GM21390 (cell line): ENCODE measurements around the gene NNT.
"Not testable (repeated sequence)": the region's sequence is repeated elsewhere in the genome, so short reads cannot be mapped to it uniquely, and the experiment has no call there.

ENCODE experiments used
- ATAC-seq: cut with Tn5 transposase; IDR thresholded peaks from one replicate; pipeline ENCODE4 v1.9.1; 2021; ENCODE audit not compliant: unreplicated experiment

Gene NNT

DNA sequence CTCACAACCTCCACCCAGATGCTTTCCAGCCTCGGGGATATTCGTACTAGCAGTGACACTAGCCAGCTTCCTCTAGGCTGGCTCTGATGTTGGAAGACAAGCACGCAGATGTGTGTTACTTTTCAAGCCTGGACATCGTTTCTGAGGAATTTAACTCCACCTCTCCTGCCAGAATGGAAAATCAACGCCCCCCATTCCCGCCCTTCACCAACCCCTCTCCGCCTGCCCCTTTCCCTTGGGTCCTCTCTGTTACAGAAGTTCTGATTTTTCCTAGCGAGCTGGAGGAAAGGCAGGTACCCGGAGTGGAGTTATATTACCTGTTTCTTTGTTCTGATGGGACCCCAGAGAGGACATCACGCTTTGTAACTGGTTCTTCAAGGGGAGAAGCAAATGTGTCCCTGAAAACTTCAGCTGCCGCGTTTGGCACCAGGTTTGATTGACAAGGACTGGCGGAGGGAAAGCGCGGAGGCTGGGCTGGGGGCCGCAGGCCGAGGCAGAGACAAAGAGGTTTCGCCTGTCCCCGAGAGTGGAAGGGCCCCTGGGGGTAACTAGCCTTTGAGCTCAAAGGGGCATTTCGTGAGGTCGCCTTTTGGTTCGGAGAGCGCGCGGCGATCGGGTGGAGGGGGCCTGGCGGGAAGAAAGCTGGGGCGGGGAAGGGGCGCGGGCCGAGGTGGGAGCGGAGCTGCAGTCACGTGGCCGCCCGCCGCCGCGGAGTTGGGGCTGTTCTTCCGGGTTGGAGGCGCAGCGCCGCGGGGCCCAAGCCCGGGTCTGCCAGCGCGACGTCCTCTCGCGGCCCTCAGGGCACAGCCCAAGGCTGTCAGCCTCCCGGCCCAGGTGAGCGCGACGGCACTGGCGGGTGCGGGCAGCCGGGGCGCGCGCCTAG is at the start of gene NNT:
TSS of gene NNT (plus strand) at position 720 of the 883 bp plus-strand sequence. CDS start 6,016 bp downstream, outside the sequence.
- ATAC-seq, result peak; percentile 76

DNA sequence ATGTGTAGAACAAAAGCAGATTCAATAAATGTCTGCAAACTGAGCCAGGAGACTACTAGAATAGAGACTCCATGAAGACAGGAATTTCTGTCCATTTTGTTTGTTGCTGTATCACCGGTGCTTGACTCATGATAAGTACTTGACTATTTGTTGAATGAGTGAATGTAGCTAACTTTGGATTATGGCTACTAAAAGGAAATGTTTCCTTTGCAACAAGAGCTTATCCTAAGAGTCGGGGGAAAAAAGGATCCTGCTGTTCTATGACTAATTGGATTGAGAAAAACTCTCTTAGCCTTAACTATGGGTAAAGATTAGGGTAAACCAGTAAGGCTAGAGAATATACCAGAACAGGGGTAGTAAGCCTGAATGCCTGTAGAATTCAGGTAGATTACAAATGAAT is 49.6 kb upstream of the NNT start:
- ATAC-seq, result no peak

DNA sequence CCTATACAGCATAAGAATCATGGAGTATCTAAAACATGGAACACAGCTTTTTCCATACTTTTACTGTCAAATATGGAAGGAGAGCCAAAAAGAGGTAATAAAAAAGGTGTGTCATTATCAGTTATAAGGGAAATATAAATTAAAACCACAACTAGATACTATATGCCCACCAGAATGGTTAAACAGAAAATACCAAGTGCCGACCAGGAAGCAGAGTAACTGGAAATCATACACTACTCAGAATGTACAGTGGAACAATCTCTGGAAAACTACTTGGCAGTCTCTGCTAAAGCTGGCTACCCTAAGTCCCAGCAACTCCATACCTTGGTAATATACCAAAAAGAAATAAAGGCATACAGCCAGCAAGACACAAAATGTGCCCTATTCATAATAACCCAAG is 48.5 kb upstream of the NNT start:
- ATAC-seq, result no peak

DNA sequence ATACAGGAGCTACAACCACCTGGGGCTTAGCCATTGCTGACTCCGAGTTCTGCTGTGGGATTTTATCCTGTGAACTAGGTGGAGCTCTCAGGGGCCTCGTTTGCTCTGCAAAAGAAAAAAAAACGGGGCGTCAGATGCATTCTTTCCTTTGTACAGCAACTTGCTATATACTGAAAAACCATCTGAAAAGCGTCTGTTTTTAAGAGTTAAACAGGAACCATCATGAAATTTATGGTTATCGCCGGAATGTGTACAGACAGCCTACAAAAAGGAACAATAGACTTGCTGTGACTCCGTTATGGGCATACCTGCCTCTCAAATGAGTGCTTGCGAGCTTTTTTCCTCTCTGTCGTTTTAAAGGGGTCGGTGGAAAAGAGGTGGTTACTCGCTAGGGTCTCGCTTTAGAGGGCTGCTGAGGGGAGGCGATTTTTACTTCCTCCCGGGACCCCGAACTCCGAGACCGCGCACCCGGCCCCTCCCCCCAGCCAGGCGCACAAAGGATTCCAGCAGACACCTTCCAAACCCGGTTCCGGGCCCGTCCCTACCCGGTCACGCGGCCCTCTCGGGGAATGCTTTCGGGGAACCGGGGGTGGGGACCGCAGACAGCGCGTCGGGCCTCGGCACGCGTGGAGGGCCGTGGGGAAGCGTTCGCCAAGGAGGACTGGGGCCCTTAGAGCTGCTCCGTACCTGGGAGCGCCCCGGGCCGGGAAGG is 46.9 kb upstream of the NNT start:
- peak; percentile 23 for ATAC-seq

DNA sequence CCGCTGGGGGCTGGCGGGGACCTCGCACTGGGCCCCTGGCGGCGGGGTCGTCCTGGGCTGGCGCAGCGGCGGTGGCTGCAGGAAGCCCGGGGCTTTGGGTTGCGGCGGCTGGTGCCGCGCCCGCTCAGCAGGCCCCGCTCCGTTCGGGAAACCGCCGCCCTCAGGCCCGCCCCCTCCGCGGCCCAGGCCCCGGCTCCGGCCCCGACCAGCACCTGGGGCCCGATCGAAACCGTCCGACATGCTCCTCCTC is 46.4 kb upstream of the NNT start:
- peak; percentile 91 for ATAC-seq

DNA sequence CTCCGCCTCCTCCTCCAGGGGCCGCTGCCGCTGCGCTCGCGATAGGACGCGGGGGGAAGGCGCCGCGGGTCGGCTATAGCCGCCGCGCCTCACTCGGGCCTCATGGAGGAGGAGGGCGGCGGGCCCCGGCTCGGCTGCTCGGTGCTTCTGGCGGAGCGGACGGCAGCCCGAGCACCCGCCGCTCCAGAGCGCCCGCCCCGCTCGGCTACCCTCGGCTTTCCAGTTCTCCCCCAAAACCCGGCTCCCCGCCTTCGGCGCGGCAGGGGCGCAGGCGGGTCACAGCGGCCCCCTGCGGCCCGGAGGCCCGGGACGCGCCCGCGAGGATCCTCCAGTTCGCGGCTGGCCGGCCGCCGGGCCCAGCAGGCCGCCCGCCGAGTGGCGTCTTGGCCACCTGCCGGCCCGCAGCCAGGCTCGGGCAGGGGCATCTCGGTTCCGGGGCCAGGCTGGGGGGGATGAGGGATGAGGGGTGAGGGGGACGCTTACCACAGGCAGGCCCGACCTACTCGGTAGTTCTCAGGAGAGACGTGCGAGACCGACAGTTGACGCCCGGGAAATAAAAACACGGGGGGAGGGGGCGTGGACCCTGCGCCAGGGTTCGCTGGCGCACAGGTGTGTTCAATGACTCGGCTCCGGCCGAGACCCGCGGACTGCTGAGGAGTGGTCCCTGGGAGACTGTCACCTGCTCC is 46.0 kb upstream of the NNT start, which contains the start of gene PAIP1:
TSS of gene PAIP1 (minus strand) at position 221 of the 686 bp plus-strand sequence. CDS start 231 bp downstream, outside the sequence.
- ATAC-seq, result peak; percentile 77

DNA sequence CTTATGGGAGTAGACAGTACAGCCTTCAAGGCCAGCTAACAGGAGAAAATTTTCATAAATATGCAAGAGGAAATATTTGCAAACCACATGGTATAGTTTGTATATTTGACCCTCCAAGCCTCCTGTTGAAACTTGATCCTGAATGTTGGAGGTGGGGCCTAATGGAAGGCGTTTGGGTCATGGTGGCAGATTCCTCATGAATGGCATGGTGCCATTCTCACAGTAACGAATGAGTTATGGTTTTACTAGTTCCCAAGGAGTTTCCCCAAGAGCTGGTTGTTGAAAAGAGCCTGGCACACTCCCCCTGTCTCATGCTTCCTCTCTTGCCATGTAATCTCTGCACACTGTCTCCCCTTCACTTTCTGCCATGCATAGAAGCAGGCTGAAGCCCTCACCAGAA is 42.9 kb upstream of the NNT start:
- ATAC-seq, result no peak

DNA sequence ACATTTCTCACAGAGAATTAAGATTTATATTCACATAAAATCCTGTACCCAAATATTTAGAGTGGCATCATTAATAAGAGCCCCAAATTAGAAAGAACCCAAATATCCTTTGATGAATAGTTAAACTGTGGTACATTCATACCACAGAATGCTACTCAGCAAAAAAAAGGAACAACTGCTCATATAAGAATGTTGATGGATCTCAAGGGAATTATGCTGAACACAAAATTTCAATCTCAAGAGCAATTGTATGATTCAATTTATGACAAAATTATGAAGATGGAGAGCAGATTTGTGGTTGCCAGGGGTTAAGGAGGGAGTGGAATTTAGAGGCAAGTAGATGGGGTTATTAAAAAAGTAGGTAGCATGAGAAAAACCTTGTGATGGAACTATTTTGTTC is 41.6 kb upstream of the NNT start:
- no peak for ATAC-seq

DNA sequence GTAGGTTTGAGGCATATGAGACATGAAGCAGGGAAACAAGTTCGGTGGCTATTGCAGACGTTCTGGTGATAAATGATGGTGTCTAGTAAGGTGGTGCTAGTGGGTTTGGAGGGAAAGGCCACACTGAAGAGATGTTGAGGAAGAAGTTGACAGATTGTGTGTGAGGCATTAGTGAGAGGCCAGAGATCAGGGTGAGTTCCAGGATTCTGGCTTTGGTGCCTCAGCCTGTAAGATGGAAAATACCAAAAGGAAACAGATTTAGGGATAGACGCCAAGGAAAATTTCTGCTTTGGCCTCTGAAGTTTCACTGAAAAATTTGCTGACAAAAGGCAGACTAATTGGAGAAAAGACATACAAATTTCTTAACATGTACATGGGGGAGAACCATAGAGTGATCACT is 39.7 kb upstream of the NNT start:
- ATAC-seq, result no peak

DNA sequence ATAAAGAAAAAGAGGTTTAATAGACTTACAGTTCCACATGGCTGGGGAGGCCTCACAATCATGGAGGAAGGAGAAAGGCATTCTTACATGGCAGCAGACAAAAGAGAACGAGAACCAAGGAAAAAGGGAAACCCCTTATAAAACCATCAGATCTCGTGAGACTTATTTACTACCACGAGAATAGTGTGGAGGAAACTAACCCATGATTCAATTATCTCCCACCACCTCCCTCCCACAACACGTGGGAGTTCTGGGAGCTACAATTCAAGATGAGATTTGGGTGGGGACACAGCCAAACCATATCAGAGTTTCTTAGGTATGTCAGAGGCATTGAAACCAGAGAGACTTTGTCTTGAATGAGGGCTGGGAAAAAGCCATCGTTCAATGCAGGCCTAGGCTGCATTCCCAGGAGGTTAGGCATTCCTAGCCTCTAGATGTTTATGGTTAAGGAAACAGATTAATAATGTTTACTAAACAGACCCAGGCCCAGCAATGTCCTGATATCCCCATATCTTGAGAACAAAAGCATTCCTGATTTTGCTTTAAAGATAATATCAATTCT is 38.6 kb upstream of the NNT start:
- ATAC-seq, result no peak

DNA sequence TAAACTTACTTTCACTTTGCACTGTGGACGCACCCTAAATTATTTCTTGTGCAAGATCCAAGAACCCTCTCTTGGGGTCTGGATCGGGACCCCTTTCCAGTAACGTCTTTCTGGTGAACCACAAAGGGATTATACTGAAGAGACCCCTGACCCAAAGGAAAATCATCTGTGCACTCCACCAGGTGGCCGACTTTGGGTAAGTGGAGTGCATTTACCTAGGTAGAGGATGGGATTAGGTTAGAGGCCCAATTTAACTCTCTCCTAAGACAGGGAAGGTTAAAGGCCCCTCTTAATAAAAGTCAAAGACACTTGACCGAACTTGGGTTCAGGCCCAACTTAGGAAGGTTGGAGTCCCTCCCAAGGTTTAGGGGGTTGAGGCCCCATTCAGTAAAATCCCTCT is 37.9 kb upstream of the NNT start:
- no peak for ATAC-seq

DNA sequence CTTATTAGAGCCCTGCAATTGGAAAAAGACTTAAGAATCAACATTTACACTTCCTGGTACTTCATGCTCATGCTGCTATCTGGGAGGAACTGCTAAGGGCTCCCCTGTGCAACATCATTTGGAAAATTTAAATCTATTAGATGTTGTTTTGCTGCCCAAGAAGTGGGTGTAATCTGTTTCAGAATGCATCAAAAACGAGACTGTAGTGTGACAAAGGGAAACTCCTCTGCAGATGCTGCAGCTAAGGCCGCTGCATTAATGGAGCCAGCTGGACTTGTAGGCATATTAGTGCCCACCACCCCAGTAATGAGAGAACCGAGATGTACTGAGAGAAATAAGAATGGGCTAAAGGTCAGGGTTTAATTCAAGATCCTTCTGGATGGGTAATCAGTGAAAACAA is 35.0 kb upstream of the NNT start:
- ATAC-seq, result no peak

DNA sequence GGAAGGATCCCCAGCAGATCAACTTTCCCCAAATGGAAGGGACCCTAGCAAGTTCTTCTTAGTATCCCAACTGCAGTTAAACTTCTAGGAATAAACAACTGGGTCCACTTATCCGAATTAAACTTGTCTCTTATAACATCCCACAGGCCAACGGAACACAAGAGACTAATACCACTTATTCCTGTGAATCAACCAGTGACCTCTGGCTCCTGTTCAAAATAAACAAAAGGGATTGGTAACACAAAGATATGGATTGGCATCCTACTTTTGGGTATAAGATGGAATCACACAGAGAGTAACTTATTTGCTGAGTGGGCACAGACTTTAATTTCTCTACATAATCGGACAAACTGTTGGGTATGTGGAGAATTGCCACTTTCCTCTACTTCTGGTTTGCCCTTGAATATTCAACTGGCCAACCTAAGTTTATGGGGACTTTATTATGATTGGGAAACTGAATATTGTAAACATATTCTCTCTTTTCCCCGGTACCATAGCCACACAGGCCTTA is 33.7 kb upstream of the NNT start:
- ATAC-seq, result no peak

DNA sequence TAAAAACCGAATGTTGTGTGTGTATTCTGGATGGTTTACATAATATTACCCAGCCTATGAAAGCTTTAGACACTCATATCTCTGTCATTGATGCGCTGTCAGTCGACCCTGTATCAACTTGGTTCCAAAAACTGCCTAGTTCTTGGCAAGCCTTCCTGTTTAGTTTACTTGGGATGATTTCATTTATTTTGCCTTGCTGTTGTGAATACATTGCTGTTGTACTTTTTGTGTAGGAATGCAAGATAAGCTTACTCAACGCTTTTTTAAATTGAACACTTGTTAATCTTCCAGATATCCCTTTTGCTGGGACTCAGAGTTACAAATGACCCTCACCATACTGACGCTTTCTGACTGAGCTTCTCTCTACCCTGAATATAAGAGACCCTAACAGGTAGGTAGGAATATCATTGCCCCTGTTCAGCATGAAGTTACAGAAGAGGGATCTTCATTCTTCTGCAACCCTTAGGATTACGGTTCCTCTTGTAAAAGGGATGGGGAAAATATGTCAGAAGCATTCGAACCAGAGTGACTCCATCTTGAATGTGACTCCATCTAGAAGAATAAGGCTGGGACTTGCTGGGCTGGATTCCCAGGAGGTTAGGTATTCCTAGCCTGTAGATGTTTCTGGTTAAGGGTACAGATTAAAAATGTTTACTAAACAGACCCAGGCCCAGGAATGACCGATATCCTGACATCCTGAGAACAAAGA is 32.4 kb upstream of the NNT start:
- no peak for ATAC-seq

DNA sequence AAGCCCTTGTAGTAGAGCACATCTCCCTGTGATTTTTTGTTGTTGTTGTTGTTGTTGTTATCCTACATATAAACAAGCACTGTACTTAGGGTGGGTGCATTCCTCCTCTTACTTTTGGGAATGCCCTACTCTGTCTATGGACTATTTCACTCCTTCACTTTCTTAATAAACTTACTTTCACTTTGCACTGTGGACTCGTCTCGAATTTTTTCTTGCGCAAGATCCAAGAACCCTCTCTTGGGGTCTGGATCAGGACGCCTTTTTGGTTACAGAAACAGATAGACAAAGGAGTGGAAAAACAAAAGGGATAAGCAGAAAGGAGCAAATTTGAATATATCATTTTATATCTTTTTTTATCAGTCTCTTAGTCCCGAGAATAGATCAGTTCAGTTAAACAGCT is 31.7 kb upstream of the NNT start:
- no peak for ATAC-seq

DNA sequence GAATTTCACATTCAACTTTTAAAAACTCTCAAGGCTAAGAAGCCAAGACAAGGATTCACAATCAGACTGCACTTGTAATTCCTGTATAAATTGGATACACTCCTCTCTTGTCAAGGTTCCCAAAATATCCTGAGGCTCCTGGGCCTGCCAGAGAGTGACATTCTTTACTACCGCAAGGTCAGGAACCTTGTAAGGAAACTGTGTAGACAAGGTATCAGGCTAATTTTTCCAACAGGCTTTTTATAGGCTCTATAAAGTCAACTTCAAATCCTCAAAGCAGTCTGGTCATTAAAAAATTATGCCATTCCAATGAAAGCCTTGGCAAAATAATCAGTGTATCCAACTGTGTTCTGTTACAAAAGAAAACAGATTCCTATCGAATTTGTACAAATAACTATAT is 30.6 kb upstream of the NNT start:
- ATAC-seq, result no peak

DNA sequence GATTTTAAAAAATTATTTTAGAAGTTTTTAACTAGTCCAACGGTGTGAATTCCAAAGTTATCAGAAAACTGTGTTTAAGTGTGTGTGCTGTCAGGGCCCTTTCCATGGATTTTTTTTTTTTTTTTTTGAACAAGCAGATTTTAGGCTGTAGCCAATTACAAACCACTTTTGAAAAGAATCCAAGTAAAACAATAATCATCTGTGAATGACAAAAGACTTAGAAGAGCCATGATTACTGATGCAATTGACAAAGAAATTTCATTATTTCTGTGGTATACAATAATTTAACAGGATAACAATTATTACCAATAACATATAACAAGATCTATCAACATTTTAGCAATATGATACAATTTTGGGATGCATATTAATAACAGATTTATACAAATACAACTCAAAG is 29.9 kb upstream of the NNT start:
- no peak for ATAC-seq

DNA sequence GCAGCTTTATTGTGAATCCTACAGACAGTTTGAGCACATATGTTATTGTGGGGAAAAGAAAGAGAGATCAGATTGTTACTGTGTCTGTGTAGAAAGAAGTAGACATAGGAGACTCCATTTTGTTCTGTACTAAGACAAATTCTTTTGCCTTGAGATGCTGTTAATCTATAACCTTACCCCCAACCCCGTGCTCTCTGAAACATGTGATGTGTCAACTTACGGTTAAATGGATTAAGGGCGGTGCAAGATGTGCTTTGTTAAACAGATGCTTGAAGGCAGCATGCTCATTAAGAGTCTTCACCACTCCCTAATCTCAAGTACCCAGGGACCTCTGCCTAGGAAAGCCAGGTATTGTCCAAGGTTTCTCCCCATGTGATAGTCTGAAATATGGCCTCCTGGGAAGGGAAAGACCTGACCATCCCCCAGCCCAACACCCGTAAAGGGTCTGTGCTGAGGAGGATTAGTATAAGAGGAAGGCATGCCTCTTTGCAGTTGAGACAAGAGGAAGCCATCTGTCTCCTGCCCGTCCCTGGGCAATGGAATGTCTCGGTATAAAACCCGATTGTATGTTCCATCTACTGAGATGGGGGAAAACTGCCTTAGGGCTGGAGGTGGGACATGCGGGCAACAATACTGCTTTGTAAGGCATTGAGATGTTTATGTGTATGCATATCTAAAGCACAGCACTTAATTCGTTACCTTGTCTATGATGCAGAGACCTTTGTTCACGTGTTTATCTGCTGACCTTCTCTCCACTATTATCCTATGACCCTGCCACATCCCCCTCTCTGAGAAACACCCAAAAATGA is 22.4 kb upstream of the NNT start:
- ATAC-seq, result not testable (repeated sequence)

DNA sequence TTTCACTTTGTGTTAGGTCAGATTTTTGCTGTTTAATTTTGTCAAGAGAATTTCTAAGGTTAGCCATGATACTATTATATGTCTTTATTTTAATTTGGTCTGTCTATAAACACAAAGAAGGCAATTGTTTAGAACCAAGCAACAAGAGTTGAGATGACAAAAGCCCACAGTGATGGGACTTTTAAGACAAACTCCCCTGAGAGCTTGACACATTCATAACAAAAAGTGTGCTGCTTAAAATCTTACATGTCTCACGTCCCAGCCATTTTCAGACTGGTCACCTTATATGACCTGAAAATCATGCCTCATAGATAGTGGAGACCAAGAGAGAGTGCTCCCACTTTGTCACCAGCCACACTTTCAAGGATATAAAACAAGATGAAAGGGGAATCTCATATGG is 21.6 kb upstream of the NNT start:
- no peak for ATAC-seq
